Ammon's horn (tissue), 1 donor: ENCODE data around the gene SEC22A.

Source experiments
- DNase-seq: peaks from one replicate; pipeline ENCODE4 v3.0.0-alpha.2; 2016; ENCODE audit warnings: low spot score

Gene SEC22A, protein sequence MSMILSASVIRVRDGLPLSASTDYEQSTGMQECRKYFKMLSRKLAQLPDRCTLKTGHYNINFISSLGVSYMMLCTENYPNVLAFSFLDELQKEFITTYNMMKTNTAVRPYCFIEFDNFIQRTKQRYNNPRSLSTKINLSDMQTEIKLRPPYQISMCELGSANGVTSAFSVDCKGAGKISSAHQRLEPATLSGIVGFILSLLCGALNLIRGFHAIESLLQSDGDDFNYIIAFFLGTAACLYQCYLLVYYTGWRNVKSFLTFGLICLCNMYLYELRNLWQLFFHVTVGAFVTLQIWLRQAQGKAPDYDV

DNA sequence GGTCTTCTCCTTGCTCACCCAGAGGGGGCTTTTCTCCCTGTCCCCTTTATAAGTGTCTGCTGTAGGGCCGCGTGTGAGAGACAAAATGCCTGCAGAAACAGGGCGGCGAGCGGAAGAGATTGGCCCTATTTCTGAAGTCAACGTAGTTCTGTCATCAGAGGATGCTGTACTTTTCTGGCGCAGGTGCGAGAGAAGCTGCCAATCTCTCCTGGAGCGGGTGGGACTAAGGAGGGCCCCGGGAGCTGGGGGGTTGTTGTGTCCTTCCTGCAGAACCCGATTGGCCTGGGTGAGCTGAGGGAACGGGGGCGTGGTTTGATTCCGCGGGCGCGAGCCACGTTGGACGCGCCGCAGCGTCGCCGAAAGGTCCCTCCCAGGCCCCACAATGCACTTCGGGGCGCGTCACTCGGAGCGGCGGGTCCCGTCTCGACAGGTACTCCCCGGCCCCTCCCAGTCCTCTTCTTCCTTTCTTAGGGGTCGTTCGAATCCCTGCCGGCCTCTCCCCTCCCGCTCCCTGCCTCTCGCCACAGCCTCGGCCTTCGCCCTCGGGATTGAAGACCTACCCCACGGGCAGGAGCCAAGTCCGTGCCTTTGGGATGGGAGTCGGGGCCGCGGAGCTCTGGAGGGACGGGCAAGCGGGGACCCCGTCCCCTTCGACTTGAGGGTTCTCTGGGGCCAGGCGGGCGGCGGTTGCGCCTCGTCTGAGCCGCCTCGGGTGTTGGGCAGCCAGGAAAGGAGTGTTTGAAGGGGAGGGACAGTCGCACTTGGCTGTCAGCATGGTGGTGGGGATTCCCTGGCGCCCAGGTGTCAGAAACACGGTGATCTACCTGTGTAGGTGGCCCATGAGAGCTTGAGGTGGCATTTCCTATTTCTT, at the start of gene SEC22A:
SEC22A (plus strand) TSS at position 387 of the 871 bp plus-strand sequence. CDS start 7,275 bp downstream, outside the sequence.
- peak; percentile 96 for DNase-seq

DNA sequence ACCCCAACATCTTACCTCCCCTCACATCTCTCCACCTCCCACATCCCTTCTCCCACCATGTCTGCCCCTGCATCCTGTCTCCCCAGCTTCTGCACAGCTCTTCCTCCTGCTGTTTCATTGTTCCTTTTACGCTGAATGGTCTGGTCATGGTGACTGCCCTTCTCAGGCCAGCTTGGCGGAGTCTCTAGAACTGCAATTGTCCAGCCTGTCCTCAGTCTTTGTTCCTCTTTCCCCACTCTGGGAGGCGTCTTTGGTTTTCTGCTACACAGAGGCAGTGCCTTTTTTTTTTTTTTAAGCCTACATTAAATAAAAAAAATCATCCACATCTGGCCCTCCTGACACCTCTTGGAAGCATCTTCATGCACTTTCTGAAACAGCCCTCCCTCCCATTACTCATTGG, 49.1 kb upstream of the SEC22A start:
- peak; percentile 67 for DNase-seq

DNA sequence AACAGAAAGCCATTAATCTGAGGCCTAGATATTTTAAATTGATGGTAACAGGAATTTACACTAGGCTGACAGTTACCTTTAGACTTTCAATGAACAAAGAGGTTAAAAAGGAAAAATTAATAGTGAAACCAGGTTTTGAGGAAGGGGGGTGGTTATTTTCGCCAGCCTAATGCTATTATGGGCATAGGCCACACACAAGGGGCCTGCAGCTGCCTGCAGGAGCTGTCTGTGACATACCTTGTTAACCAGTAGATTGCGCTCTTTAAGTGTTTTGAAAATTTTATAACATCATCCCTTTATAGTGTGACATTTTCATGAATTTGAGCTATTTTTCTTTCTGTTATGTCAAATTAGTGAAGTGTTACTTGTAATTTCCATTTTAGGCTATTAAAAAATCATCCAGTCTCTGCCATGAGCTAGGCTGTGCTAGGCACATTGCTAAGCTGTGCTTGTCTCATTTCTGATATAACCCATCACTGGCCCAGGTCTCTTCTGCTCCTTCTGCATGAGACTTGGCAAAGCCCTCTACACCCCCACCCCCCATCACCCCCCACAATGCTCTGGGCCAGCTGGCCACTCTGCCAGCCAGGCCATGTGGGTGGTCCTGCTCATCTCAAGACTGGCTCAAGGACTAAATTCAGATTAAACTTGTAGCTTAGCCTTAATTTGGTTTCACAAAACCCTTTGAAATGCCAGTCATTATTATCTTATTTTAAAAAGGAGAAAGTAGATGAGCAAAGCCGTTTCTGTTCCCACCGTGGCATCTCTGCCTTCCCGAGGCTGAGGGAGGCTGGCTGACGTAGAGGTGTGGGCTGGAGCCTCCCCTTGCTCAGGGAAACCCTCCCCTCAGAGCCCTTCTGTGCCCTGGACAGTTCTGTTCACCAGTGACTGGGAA, 48.4 kb upstream of the SEC22A start:
- DNase-seq: no peak

DNA sequence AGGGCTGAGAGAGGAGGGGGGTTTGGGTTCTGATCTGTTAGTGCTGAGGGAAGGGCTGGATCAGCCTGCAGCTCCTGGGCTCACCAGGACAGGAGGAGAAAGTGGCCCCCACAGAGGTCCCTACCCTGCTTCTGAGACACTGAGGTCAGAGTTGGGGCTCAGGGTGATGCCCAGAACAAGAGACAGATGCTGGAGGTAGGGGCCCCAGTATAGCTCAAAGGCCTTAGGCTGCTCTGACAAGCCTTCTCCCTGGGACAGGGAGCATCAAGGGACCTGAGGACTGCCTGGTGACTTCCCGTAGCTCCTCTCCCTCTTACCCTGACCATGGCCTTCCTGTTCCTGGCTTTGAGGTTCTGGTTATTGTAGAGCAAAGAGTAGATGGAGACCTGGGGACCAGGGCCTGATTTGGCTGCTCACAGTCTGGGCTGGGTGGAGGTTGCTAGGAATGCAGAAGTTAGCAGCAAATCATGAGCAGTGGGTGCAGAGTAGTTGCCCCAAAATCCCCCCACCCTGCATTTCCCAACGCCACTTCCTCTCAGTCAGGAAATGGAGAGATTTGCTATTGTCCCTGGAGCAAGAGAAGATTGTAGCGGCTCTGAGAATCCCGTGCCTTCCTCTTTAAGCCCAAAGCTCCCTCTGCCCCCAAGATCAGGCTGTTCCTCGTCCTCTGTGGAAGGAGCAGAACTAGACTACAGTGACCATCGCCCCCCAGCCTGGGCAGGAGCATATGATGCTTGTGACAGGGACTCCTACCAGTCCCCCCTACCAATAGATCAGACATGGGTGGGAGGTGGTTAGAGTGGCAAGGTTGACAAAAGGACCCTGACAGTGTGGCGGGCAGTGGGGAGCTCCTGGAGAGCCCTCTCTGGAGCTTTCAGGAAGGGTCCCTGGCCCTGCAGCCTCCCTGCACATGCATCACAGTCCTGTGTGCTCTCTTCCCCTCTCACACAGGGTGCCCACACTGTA, 47.4 kb upstream of the SEC22A start:
- DNase-seq: peak; percentile 20

DNA sequence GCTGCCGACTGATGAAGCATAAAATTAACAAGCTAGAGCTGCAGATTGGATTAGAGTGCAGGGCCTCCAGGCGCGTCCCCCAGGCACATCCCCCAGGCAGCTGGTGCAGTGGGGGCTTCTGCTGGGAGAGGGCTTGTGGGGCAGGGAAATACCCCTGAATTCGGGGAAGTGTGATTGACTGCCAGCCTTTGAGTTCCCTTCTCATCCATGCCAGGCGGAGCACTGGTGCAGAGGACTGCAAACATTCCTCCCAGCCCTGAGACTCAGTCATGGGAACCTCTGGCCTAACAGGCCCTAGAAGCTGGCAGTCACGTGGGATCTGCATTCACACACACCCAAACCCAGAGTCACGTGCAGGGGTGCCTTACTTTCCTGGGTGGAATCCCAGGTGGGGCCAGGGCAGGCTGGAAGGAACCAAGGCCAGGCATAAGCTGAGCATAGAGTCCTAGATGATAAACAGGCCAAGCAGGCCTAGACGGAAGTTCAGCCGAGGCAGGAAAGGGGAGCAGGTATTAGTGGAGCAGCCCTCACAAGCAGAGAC, 46.2 kb upstream of the SEC22A start:
- no peak for DNase-seq

DNA sequence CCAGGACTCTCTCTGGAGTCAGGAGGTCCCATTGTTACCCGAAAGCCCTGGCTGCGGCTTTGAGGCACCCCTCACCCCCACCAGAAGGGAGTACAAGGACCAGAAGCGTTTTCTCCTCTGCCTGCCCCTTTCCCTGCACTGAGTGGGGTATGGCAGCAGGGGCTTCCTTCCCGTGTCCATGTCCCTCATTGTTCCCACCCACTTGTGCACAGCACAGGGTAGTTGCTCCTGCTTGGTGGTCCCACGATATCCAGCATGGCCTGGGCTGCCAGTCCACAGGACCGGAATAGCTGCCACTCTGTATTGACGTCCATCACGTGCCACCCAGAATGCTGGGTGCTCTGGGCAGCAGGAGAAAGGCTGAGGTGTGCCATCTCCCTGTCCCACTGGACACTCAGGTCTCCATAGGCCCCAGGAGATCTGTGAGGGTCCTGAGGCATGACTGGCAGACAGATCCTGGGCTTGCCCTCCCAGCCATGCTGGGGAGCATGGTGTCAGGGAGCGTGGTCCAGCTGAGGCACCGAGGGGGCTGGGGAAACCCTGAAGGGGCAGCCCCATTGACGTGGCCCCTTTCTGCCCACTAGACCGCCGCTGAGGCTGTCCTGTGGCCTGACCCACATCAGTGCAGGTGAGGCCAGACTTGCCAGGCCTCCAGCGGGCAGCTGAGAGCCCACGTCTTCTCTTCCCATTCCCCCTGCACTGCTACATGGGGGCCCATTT, 45.3 kb upstream of the SEC22A start:
- no peak for DNase-seq

DNA sequence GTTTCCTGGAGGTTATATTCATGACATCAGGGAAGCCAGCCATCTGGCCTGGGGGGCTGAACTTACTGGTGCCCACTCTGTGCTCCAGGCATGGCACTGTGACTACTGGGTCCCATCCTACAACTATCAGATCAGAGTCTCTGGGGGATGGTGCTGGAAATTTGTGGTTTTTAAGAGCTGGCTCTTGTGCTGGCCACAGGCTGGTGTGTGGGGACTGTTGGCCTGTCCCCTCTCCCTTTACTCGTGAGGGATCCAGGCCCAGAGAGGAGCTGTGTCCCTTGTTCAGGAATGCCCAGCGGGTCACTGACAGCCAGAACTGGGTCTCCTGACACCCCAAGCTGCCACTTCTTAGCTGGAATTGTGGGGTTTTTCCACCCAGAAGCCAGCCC, 44.5 kb upstream of the SEC22A start:
- no peak for DNase-seq

DNA sequence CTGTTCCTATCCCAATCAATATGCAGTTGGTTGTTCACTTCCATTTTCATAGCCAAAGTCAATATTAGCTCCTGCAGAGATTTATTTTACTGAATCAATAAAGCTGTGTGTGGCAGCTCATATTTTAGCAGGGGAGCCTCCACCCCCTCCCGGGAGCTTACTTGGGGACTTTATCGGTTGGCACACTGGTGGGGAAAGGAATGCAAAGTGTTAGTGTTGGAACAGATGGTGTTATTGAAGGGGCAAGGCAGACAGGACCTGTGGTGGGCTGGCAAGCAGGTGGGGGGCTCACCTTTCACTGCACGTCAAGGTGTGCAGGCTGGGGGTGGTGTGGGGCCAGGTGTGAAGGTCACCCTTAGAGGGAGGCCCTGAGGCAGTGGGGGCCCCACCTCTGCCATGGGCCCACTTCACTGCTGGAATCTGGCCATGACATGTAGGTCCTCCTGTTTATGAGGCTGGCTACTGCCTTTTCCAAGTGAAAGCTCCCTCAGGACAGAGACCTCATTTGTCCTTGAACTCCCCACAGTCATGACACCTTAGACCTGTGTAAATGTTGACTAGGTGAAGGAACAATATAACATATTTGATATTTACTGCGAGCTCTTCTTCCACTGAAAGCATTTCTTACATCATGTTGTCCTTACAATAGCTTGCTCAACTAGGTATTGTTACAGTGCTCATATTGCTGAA, 44.0 kb upstream of the SEC22A start:
- no peak for DNase-seq

DNA sequence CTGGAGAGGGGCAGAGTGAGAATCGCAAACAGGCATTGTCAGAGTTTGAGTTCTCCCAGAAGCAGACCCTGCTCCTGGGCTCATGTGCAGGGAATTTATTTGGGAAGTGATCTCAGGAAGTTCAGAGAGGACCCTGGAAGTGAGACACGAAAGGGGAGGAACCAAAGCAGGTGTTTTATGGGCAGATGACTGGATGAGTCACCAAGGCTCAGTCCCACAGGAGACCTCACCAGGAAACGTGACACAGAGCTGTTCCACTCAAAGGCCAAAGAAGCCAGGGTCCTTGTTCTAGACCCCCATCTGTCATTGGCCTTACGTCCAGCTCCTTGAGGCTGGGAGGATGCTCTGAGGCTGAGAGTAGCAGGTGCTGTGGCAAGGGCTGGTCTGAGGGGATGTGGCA, 43.4 kb upstream of the SEC22A start:
- no peak for DNase-seq

DNA sequence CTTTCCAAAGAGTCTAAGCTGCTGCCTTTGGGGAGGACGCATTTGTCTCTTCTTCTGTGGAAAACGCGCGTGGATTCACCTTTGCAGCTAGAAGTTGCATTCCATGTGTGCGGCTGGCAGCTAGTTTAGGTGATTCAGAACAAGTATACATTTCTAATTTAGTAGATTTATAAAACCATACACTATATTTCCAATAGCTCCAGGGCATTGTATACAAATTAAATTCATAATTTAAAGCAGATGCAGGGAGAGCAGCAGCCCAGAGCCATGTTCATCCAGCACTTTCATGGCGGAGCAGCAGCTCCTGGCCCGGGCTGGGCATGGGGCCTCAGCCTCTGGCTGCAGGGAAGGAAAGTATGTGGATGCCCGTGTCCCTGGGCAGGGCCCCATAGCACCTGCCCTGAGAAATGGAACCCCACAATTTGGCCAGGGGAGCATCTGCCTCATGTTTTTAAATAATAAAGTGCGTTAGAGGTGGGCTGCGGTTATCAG, 42.8 kb upstream of the SEC22A start:
- DNase-seq: no peak

DNA sequence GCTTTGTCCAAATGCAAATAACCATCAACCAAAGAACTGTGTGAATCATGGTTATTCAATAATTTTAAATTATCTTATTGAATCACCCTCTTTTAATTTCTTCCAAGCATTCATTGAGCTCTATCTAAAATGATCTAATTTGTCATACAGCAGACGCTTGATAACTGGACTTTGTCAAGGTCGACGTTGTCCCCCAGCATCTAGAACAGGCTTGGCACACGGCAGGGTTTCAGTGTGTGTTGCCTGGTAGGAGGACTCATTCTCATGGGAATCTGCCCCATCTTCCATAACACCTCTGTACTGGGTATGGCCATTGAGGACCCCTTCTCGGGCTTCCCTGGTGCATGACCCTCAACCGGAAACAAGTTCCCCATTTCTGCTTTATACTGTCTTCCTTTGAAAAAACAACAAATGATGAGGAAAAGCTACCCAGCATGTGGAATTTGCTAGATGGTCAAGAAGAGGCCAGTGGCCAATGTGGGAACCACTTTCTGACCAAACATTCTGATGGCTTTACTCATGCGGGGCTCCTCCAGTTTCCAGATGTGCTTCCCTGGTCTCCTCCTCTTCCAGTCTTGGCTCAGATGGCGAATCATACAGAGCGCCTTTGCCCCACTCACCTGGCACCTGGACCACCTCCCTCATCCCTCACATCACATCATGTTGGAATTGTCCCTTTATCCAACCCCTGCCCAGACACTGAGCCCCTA, 41.7 kb upstream of the SEC22A start:
- no peak for DNase-seq

DNA sequence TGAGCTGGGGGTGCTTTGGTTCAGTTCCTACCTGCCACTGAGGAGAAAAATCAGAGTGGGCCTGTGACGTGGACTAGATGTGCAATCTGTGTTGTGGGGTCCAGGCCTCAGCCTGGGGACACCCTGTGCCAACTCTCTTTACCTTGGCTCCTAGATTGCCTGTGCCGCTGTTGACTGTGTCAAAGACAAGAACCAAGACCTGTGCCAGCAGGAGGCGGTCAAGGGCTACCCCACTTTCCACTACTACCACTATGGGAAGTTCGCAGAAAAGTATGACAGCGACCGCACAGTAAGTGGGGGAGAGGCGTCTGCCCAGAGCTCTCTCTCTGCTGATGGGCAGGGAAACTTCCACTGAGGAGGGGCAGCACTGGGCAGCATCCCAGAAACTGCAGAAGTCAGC, 40.6 kb upstream of the SEC22A start:
- DNase-seq: no peak

DNA sequence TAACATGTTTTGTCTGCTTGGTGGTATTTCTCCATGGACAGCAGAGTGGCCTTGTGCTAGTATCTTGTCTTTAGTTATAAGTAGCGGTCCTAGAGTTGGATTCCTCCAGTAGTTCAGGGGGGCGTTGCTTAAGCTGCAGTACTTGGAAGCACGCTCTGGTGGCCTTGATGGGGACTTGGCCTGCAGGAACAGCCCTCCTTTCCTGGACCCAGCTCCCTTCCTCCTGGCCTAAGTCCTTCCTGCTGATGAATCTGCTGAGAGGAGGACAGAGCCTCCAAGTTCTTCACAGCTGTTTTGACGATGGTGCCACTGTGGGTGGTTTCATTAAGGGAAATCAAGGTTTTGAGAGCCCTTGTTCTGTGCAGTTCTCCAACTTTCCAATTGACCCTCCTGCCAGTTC, 38.6 kb upstream of the SEC22A start:
- no peak for DNase-seq

DNA sequence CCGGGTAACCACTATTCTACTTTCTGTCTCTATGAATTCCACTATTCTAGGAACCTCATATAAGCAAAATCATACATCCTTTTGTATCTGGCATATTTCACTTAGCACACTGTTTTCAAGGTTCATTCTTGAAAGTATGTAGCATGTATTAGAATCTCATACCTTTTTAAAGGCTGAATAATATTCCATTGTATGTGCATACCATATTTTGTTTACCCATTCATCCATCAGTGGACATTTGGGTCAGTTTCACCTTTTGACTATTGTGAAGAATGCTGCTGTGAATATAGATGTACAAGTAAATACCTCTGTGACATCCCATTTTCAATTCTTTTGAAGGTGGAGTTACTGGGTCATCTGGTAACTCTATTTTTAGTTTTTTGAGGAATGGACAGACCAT, 36.6 kb upstream of the SEC22A start:
- no peak for DNase-seq

DNA sequence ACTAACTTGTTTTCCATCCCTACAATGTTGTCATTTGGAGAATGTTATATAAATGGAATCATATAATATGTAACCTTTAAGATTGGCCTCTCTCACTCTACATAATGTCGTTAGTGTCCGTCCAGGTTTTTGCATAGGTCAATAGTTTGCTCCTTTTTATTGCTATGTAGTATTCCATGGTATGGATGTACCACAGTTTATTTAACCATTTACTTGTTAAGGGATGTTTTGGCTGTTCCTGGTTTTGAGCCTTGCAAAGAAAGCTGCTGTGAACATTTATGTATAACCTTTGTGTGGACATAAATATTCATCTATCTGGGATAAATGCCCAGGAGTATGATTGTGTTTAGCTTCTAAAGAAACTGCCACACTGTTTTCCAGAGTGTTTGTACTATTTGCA, 34.1 kb upstream of the SEC22A start:
- DNase-seq: no peak

DNA sequence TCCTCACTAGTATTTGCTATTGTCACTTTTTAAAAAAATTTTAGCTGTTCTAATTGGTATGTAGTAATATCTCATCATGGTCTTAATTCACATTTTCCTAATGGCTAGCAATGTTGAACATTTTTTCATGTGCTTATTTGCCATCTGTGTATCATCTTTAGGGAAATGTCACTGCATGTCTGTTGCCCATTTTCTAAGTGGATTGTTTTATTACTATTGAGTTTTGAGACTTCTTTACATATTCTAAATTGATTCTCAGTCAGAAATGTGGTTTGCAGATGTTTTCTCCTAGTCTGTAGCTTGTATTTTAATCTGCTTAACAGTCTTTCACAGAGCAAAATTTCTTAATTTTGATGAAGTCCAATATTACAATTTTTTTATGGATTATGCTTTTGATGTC, 33.6 kb upstream of the SEC22A start:
- DNase-seq: no peak

DNA sequence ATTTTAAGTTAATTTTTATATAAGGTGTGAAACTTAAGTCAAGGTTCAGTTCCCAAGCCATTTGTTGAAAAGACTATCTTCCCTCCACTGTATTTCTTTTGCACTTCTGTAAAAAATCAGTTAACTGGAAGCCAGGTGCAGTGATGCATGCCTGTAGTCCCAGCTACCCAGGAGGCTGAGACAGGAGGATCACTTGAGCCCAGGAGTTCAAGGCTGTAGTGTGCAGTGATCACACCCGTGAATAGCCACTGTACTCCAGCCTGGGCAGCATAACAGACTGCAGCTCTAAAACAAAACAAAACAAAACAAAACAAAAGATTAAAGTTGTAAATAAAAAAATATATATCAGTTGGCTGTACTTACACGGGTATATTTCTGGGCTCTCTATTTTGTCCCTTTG, 33.1 kb upstream of the SEC22A start:
- no peak for DNase-seq

DNA sequence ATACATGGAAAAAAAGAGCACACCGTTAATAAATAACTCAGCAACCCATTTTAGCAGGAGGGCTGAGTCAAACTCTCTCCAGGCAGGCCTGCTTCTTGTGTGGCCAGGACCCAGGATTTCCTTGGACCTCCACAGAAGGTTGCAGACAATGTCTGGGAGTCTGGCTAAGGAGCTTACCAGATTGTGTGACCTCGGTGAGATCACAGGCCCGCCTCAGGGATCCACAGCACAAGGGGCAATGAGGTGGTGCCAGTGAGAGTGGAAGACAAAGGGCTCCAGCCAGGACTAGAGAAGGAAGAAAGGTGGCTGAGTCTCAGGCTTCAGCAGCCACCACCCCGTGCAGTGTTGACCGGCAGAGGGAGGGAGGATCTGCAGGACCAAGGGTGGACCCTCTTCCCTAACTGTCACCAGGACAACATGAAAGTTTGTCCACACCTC, 32.2 kb upstream of the SEC22A start:
- no peak for DNase-seq

DNA sequence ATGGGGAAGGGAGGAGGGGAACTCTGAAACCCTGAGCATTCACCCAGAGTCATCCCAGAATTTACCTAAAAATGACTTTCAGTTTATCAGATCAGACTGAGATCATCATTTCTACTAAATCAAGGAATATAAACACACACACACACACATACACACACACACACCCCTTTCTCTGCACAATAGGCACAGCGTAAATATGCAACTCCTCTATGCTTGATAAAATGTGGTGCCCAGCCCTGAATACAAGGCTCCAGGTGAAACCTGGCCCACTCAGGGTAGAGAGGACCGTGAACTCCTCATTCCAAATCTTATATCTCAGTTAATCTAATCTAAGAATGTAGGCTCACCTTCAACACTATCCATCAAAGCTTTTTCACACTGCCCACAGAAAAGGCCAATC, 31.8 kb upstream of the SEC22A start:
- DNase-seq: no peak
